Brain microvascular endothelial cell (primary cell): ENCODE data around the gene DCDC2.
"Not testable (repeated sequence)": the region's sequence is repeated elsewhere in the genome, so short reads cannot be mapped to it uniquely, and the experiment has no call there.

Source experiments
- DNase-seq: peaks from one replicate; pipeline ENCODE4 v3.0.0-alpha.2; 2020
- H3K27ac ChIP-seq: fragments of 250-450 bp; sonication (Bioruptor Pico); 2 replicates; pipeline ENCODE4 v1.5.1; 2020; ENCODE audit warnings: mild to moderate bottlenecking, moderate library complexity
- H3K27me3 ChIP-seq: fragments of 250-450 bp; sonication (Bioruptor Pico); replicated peaks from 2 replicates; pipeline ENCODE4 v1.5.1; 2020; ENCODE audit warnings: mild to moderate bottlenecking
- H3K36me3 ChIP-seq: fragments of 250-450 bp; sonication (Bioruptor Pico); replicated peaks from 2 replicates; pipeline ENCODE4 v1.5.1; 2020; ENCODE audit warnings: mild to moderate bottlenecking
- H3K4me3 ChIP-seq: 2 replicates; pipeline ENCODE4 v1.5.1; 2011; ENCODE audit warnings: low read depth, mild to moderate bottlenecking, control low read depth, low read length, moderate library complexity
- in situ Hi-C: cut with HindIII; loops from 2 replicates; pipeline ENCODE4 v1.10.0; 2017; ENCODE audit warnings: low sequenced_read_pairs, low pct_ligation_motif_present
- TF ChIP-seq, protein P1 (sequence below): IDR thresholded peaks from 2 replicates; pipeline ENCODE4 v1.5.1; 2011; ENCODE audit warnings: low read depth, mild to moderate bottlenecking, moderate library complexity, low read length, control low read depth, inconsistent platforms; ENCODE audit errors: missing control alignments

DCDC2 gene

DNA sequence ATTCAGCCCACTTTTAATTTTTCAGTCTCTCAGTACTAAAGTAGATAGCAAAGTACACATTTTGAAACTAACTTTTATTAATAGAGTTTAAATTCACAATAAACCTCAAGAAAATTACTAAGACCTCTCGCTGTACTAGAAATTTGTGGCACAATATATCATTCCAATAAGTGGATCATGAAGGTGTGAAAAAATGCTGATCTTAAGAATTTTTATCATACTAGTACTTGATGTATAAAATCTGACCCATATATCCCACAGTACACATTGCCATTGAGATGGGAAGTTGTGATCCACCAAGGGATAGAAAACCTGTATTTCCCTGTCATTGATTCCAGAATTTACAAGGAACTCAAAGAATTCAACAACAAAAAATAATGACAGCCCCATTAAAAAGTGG lies 85.7 kb downstream of the DCDC2 start:
- Histone ChIP-seq H3K4me3 (no peak overlapping the region), H3K27me3 (no peaks in the 10 kb centered on the region), H3K27ac (no peak overlapping the region), H3K36me3 (no peaks in the 10 kb centered on the region)
- no peak for DNase-seq
- in situ Hi-C loops: no loop called here
- TF ChIP-seq, protein P1, sequence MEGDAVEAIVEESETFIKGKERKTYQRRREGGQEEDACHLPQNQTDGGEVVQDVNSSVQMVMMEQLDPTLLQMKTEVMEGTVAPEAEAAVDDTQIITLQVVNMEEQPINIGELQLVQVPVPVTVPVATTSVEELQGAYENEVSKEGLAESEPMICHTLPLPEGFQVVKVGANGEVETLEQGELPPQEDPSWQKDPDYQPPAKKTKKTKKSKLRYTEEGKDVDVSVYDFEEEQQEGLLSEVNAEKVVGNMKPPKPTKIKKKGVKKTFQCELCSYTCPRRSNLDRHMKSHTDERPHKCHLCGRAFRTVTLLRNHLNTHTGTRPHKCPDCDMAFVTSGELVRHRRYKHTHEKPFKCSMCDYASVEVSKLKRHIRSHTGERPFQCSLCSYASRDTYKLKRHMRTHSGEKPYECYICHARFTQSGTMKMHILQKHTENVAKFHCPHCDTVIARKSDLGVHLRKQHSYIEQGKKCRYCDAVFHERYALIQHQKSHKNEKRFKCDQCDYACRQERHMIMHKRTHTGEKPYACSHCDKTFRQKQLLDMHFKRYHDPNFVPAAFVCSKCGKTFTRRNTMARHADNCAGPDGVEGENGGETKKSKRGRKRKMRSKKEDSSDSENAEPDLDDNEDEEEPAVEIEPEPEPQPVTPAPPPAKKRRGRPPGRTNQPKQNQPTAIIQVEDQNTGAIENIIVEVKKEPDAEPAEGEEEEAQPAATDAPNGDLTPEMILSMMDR: no peak

- TF ChIP-seq, protein P1: no peak
- no peak for DNase-seq
- Histone ChIP-seq H3K27ac (no peak overlapping the region), H3K27me3 (no peaks in the 10 kb centered on the region), H3K36me3 (no peaks in the 10 kb centered on the region), H3K4me3 (no peak overlapping the region)
- in situ Hi-C loops: no loop called here
Measured at GRCh38 chr6:24270011-24270410, 87.8 kb downstream of the DCDC2 start.

DNA sequence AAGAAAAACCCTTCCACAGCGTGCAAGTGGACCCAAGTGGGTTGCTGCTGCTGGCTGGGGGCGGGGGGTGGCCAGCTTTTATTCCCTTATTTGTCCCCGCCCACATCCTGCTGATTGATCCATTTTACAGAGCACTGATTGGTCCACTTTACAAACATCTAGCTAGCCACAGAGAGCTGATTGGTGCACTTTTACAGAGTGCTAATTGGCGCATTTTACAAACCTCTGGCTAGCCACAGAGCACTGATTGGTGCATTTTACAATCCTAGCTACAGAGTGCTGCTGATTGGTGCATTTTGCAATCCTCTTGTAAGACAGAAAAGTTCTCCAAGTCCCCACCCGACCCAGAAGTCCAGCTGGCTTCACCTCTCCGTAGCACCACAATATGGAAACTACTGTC lies 99.6 kb downstream of the DCDC2 start:
- DNase-seq, H3K27ac ChIP-seq, H3K36me3 ChIP-seq, H3K4me3 ChIP-seq, H3K27me3 ChIP-seq, in situ Hi-C loops: not testable (repeated sequence)

- TF ChIP-seq, protein P1: no peak
- Histone ChIP-seq H3K36me3 (no peaks in the 10 kb centered on the region), H3K27me3 (no peaks in the 10 kb centered on the region), H3K4me3 (no peak overlapping the region), H3K27ac (no peak overlapping the region)
- DNase-seq: no peak
- in situ Hi-C loops: no loop called here
Measured at GRCh38 chr6:24257282-24257681, 100.6 kb downstream of the DCDC2 start.

DNA sequence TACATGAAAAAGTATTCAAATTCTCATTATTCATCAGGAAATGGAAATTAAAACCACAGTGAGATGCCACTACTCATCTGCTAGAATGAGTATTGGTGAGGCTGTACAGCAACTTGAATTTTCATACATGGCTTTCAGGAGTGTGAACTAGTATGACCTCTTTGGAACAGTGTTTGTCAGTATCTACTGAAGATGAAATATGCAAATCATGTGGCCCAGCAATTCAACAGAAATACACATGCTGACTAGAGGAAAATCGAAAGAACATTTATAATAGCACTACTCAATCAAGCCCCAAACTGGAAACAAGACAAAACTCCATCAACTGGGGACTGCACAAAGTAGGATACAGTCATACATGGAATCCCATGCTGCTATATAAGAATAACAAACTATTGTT lies 102.2 kb downstream of the DCDC2 start:
- TF ChIP-seq, protein P1: no peak
- in situ Hi-C loops: no loop called here
- Histone ChIP-seq H3K36me3 (no peaks in the 10 kb centered on the region), H3K27me3 (no peaks in the 10 kb centered on the region), H3K4me3 (no peak overlapping the region), H3K27ac (no peak overlapping the region)
- no peak for DNase-seq

- no peak overlapping the region for H3K27ac ChIP-seq
- no peak overlapping the region for H3K4me3 ChIP-seq
- H3K27me3 ChIP-seq: no peaks in the 10 kb centered on the region
- in situ Hi-C loops: no loop called here
- TF ChIP-seq, protein P1: no peak
- no peaks in the 10 kb centered on the region for H3K36me3 ChIP-seq
- no peak for DNase-seq
Measured at GRCh38 chr6:24253360-24253759, 104.5 kb downstream of the DCDC2 start.
